Gastroesophageal sphincter (tissue), 4 donors: ENCODE results near the gene MYOZ3. TPM values are rescaled to one million over a fixed set of nuclear protein-coding genes. Genes with fewer than 3 reads are reported as not detected.
A peak's percentile ranks its signal among the peaks of the same experiment; 100 is the strongest.

Experiments
- ATAC-seq: fragments of 150-250 bp; one replicate; pipeline ENCODE4 v1.9.1; 2016; ENCODE audit warnings: mild to moderate bottlenecking, moderate library complexity
- H3K27ac ChIP-seq, 4 donors: fragments of 200-600 bp; sonication (generic) in 3 of 4; 1 replicate in 3 of 4; 2 replicates in 1 of 4; pipeline ENCODE4 v1.5.1; 2016 to 2019
- H3K27me3 ChIP-seq: fragments of 200-600 bp; sonication (generic); one replicate; pipeline ENCODE4 v1.5.1; 2019
- H3K36me3 ChIP-seq, 2 donors: fragments of 200-600 bp; sonication (generic); one replicate each; pipeline ENCODE4 v1.5.1; 2019; ENCODE audit warnings: control low read depth in 1 of 2
- H3K4me1 ChIP-seq, 3 donors: fragments of 200-600 bp; sonication (generic); 1 replicate in 2 of 3; 2 replicates in 1 of 3; pipeline ENCODE4 v1.5.1; 2016 to 2019; ENCODE audit warnings: control low read depth in 2 of 3
- H3K4me3 ChIP-seq, 2 donors: fragments of 200-600 bp; sonication (generic); one replicate each; pipeline ENCODE4 v1.5.1; 2019; ENCODE audit warnings: mild to moderate bottlenecking in 1 of 2, moderate library complexity in 1 of 2
- H3K9me3 ChIP-seq, 3 donors: fragments of 200-600 bp; sonication (generic); one replicate each; pipeline ENCODE4 v1.5.1; 2017 to 2019; ENCODE audit warnings: control low read depth in 2 of 3
- EP300 ChIP-seq: sonication (generic); formaldehyde crosslinking; IDR thresholded peaks from one replicate; pipeline ENCODE4 v1.6.1; 2017; ENCODE audit warnings: antibody characterized with exemption, mild to moderate bottlenecking
- POLR2A ChIP-seq, 2 donors: fragments of 450-650 bp; IDR thresholded peaks; one replicate each; pipeline ENCODE4 v1.6.1; 2017; ENCODE audit warnings: antibody characterized with exemption in 2 of 2, mild to moderate bottlenecking in 2 of 2, moderate library complexity in 1 of 2
- POLR2AphosphoS5 ChIP-seq: sonication (generic); formaldehyde crosslinking; IDR thresholded peaks from one replicate; pipeline ENCODE4 v1.6.1; 2017; ENCODE audit warnings: antibody characterized with exemption
- WGBS, 2 donors: methylation state at CpG; one replicate each; pipeline ENCODE4 v1.1.5; 2018; ENCODE audit warnings: low coverage in 1 of 2; 5-methylcytosine and 5-hydroxymethylcytosine counted together
- total RNA-seq, 4 donors: library from RNA; depleted of rRNA; stranded (reverse); fragments of >200 nt; gene quantifications; one replicate each; pipeline ENCODE4 v1.1.0, GENCODE V29; 2016
- TF ChIP-seq, protein P1 (sequence below), 4 experiments: fragments of 200-600 bp in 2 of 4; fragments of 450-650 bp in 2 of 4; sonication (generic) in 1 of 4; IDR thresholded peaks; one replicate each; pipeline ENCODE4 v1.5.1; 2017 to 2019; ENCODE audit warnings: antibody characterized with exemption in 4 of 4, mild to moderate bottlenecking in 2 of 4, moderate library complexity in 2 of 4

Gene MYOZ3
- total RNA-seq, 4 donors from 2014 or later = 0.13 to 0.62 (median 0.22) TPM; not detected in 1

DNA sequence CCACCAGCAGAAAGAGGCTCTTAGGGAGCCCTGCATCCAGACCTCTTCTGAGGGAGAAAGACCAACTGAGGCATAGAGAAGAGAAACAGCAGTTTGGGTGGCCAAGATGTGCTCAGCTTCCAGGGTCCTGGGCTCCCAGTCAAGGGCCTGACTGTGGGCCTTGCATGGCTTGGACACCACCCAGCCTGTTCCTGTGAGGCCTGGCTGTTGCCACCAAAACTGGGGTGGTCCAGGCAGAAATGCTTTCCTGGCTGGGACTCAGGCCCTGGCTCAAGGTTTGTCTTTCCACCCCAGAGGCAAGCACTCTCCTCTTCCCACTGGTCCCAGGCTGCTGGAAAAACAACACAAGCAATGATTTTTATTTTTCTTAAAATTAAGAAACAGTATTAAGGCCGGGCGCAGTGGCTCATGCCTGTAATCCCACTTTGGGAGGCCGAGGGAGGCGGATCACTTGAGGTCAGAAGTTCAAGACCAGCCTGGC lies 13.3 kb downstream of the MYOZ3 start:
- ATAC-seq = peak; percentile 54
- H3K27me3 ChIP-seq = peaks cover 12% of the 10 kb centered on the region

DNA sequence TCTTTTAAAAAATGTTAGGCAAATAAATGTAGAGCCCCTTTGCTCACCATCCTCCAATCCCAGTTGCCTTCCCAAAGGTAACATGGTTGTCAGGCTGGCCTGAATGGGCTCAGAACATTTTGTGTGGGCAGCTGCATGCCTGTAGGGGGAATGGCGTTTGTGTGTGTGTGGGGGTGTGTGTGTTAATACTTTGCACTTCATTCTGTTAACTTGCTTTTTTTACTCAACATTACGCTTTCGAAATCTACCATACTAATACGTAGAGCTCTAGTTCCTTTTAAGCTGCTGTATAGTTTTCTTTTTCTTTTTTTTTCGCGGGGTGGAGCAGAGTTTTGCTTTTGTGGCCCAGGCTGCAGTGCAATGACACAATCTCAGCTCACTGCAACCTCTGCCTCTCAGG lies 14.0 kb downstream of the MYOZ3 start:
- H3K27ac ChIP-seq = no peak overlapping the region
- H3K4me1 ChIP-seq = peaks cover 0 to 40% (median 11%) of the 10 kb centered on the region in 3 donors
- 69 to 79% methylated on average over 4 to 6 of the region's 6 CpGs for WGBS, 2 donors
- ATAC-seq = no peak
- H3K4me3 ChIP-seq = no peak overlapping the region
- no peaks in the 10 kb centered on the region for H3K9me3 ChIP-seq
- H3K27me3 ChIP-seq = peaks cover 12% of the 10 kb centered on the region
- H3K36me3 ChIP-seq = no peaks in the 10 kb centered on the region
- TF ChIP-seq EP300 = no peak
- TF ChIP-seq, protein P1, sequence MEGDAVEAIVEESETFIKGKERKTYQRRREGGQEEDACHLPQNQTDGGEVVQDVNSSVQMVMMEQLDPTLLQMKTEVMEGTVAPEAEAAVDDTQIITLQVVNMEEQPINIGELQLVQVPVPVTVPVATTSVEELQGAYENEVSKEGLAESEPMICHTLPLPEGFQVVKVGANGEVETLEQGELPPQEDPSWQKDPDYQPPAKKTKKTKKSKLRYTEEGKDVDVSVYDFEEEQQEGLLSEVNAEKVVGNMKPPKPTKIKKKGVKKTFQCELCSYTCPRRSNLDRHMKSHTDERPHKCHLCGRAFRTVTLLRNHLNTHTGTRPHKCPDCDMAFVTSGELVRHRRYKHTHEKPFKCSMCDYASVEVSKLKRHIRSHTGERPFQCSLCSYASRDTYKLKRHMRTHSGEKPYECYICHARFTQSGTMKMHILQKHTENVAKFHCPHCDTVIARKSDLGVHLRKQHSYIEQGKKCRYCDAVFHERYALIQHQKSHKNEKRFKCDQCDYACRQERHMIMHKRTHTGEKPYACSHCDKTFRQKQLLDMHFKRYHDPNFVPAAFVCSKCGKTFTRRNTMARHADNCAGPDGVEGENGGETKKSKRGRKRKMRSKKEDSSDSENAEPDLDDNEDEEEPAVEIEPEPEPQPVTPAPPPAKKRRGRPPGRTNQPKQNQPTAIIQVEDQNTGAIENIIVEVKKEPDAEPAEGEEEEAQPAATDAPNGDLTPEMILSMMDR (IDR thresholded peaks at IDR 0.05) = no peak
- TF ChIP-seq POLR2AphosphoS5 = no peak
- no peak for TF ChIP-seq POLR2A (IDR thresholded peaks at IDR 0.05)

More for the DNA sequence above, 13.3 kb downstream of the MYOZ3 start:
- H3K36me3 ChIP-seq = no peaks in the 10 kb centered on the region
- peaks cover 0 to 40% (median 11%) of the 10 kb centered on the region in 3 donors for H3K4me1 ChIP-seq
- H3K4me3 ChIP-seq = no peak overlapping the region
- no peak for TF ChIP-seq POLR2A (IDR thresholded peaks at IDR 0.05)
- TF ChIP-seq EP300 = no peak
- no peaks in the 10 kb centered on the region for H3K9me3 ChIP-seq
- H3K27ac ChIP-seq = peak overlapping the region in 3 of 4 donors; percentile 40 to 51 (median 45)
- 20 to 79% methylated on average over 1 to 4 of the region's 4 CpGs for WGBS, 2 donors

DNA sequence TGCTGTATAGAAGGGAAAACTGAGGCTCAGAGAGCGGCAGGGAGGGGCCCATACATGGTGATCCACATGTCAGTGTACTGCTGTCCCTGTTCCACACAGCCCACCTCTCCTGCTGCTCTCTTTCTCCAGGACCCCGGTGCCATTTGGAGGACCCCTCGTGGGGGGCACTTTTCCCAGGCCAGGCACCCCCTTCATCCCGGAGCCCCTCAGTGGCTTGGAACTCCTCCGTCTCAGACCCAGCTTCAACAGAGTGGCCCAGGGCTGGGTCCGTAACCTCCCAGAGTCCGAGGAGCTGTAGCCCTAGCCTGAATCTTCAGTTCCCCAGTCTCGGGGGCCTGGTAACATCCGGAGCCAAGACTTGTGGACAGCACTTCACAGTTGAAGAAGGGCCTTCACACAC lies 15.5 kb downstream of the MYOZ3 start:
- ATAC-seq = no peak
- H3K4me3 ChIP-seq = no peak overlapping the region
- no peak for TF ChIP-seq EP300
- TF ChIP-seq POLR2AphosphoS5 = no peak
- TF ChIP-seq POLR2A (IDR thresholded peaks at IDR 0.05) = no peak
- TF ChIP-seq, protein P1 (IDR thresholded peaks at IDR 0.05) = no peak
- H3K27me3 ChIP-seq = peaks cover 8% of the 10 kb centered on the region
- no peak overlapping the region for H3K27ac ChIP-seq
- WGBS, 2 donors = 80 to 90% methylated on average over 1 to 3 of the region's 9 CpGs
- H3K36me3 ChIP-seq = no peaks in the 10 kb centered on the region
- H3K4me1 ChIP-seq = peaks cover 0 to 30% (median 9%) of the 10 kb centered on the region in 3 donors
- H3K9me3 ChIP-seq = no peaks in the 10 kb centered on the region

DNA sequence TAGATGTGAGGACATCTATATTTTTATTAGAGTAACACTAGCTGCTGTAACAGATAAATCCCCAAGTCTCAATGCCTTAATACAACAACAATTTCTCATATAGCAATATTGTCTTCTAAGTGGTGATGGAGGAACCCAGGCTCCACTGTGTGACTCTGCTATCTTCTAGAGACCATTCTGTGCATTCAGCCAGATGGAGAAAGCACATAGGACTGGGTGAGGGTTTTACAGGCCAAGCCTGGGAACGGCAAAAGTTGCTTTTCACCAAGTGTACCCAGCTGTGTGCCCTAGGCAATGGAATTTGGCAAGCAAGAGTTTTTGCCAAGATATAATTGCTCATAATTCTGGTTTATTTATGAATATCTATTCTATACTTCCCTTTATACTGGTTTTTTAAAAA lies 28.1 kb downstream of the MYOZ3 start:
- Histone ChIP-seq H3K27ac (no peak overlapping the region), H3K4me3 (no peak overlapping the region), H3K36me3 (peaks cover 20 to 72% of the 10 kb centered on the region in 2 donors), H3K9me3 (no peaks in the 10 kb centered on the region), H3K27me3 (no peaks in the 10 kb centered on the region), H3K4me1 (no peaks in the 10 kb centered on the region)
- TF ChIP-seq POLR2A (IDR thresholded peaks at IDR 0.05) (no peak), POLR2AphosphoS5 (no peak), EP300 (no peak)
- TF ChIP-seq, protein P1 (IDR thresholded peaks at IDR 0.05) = no peak
- ATAC-seq = no peak
- 90% methylated on average over 1 of the region's 1 CpG; no CpG with 5 or more reads in 1 of the 2 donors for WGBS, 2 donors

DNA sequence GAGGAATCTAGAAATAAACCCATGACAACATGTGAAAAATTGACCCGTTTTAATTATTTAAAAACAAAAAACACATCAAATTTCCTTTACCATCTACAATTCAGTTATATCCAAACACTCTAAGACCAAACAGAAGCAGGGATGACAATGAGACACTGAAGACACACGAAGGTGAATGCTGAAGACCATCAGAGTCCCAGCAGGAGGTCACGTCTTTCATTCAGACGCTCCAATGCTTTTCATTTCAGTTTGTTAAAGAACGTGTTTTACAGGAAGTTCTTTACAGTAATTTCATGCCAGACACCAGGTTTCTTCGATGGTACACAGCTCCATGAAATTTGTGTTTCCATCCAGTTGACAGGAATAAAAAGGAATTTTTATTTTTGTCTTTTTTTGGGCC lies 29.7 kb downstream of the MYOZ3 start:
- TF ChIP-seq POLR2AphosphoS5 = no peak
- TF ChIP-seq EP300 = no peak
- TF ChIP-seq, protein P1 (IDR thresholded peaks at IDR 0.05) = no peak
- TF ChIP-seq POLR2A (IDR thresholded peaks at IDR 0.05) = no peak
- Histone ChIP-seq H3K4me3 (no peak overlapping the region), H3K4me1 (no peaks in the 10 kb centered on the region), H3K27ac (no peak overlapping the region), H3K27me3 (no peaks in the 10 kb centered on the region), H3K36me3 (peaks cover 24 to 89% of the 10 kb centered on the region in 2 donors), H3K9me3 (no peaks in the 10 kb centered on the region)
- no peak for ATAC-seq
- WGBS, 2 donors = 63 to 67% methylated on average over 6 of the region's 6 CpGs
